Measurements from ENCODE around the gene IQSEC1.

- no peak for TF ChIP-seq YY1 (IDR thresholded peaks at IDR 0.05; ENCODE audit: low read depth)
- no peak for TF ChIP-seq TAF1 (IDR thresholded peaks at IDR 0.05; ENCODE audit: low read depth)
- no peak for TF ChIP-seq EGR1 (IDR thresholded peaks at IDR 0.05)
- TF ChIP-seq EP300 (IDR thresholded peaks at IDR 0.05; ENCODE audit: borderline replicate concordance), result no peak
- TF ChIP-seq FOXM1 (IDR thresholded peaks at IDR 0.05; ENCODE audit: borderline replicate concordance, low read depth), result no peak
- TF ChIP-seq REST (IDR thresholded peaks at IDR 0.05; ENCODE audit: low read depth), result no peak
- no peak for TF ChIP-seq TCF12 (IDR thresholded peaks at IDR 0.05; ENCODE audit: low read depth)
- no peak for TF ChIP-seq MAX (IDR thresholded peaks at IDR 0.05)
- no peak for TF ChIP-seq ZBTB7A (IDR thresholded peaks at IDR 0.05; ENCODE audit: low read depth)
Observed at GRCh38 chr3:13006216-13006990, 66.8 kb downstream of the IQSEC1 start.

Data from Ishikawa (cell line).